DOHH2 (cell line): Measurements from ENCODE around the gene C1QTNF1.

ENCODE experiments used
- H3F3A ChIP-seq: fragments of 200-600 bp; sonication (generic), shearing (Covaris generic); 2 replicates; pipeline ENCODE4 v1.6.0; 2016; ENCODE audit warnings: antibody characterized with exemption, mild to moderate bottlenecking; ENCODE audit not compliant: control insufficient read depth, insufficient read depth
- H3K27ac ChIP-seq: fragments of 200-600 bp; sonication (generic); 2 replicates; pipeline ENCODE4 v1.5.1; 2014; ENCODE audit warnings: low read depth, mild to moderate bottlenecking, low read length, moderate library complexity
- H3K27me3 ChIP-seq: fragments of 200-600 bp; sonication (generic); 2 replicates; pipeline ENCODE4 v1.6.1; 2014; ENCODE audit warnings: mild to moderate bottlenecking, low read length, mixed read lengths; ENCODE audit not compliant: control insufficient read depth
- H3K36me3 ChIP-seq: fragments of 200-600 bp; sonication (generic); 2 replicates; pipeline ENCODE4 v1.6.1; 2014; ENCODE audit warnings: mild to moderate bottlenecking, low read length, moderate library complexity, mixed read lengths; ENCODE audit not compliant: control insufficient read depth
- H3K4me1 ChIP-seq: fragments of 200-600 bp; sonication (generic); 2 replicates; pipeline ENCODE4 v1.6.1; 2014; ENCODE audit warnings: mild to moderate bottlenecking, low read length, mixed read lengths; ENCODE audit not compliant: control insufficient read depth
- H3K4me2 ChIP-seq: fragments of 200-600 bp; sonication (generic); 2 replicates; pipeline ENCODE4 v1.6.0; 2014; ENCODE audit warnings: mild to moderate bottlenecking, low read length, moderate library complexity
- H3K4me3 ChIP-seq: fragments of 200-600 bp; sonication (generic); 2 replicates; pipeline ENCODE4 v1.5.1; 2014; ENCODE audit warnings: mild to moderate bottlenecking, low read length, mixed read lengths
- H3K79me2 ChIP-seq: fragments of 200-600 bp; sonication (generic); 2 replicates; pipeline ENCODE4 v1.6.1; 2014; ENCODE audit warnings: mild to moderate bottlenecking, low read length, mixed read lengths; ENCODE audit not compliant: control insufficient read depth
- H3K9me2 ChIP-seq: fragments of 200-600 bp; sonication (generic); replicated peaks from 2 replicates; pipeline ENCODE4 v1.6.1; 2014; ENCODE audit warnings: mild to moderate bottlenecking, low read length, mixed read lengths; ENCODE audit not compliant: control insufficient read depth
- H3K9me3 ChIP-seq: fragments of 200-600 bp; sonication (generic); 2 replicates; pipeline ENCODE4 v1.6.1; 2014; ENCODE audit warnings: antibody characterized with exemption, low read length, mixed read lengths; ENCODE audit not compliant: control insufficient read depth, insufficient read depth
- H4K20me1 ChIP-seq: fragments of 200-600 bp; sonication (generic); 2 replicates; pipeline ENCODE4 v1.6.0; 2014; ENCODE audit warnings: low read depth, mild to moderate bottlenecking, antibody characterized with exemption, low read length, moderate library complexity; ENCODE audit not compliant: control insufficient read depth, insufficient read depth
- CTCF ChIP-seq: fragments of 200-600 bp; sonication (generic); IDR thresholded peaks from one replicate; pipeline ENCODE4 v1.5.1; 2014; ENCODE audit warnings: antibody characterized with exemption, mild to moderate bottlenecking, low read depth, low read length; ENCODE audit not compliant: poor library complexity, severe bottlenecking
- EZH2phosphoT487 ChIP-seq: fragments of 200-600 bp; sonication (generic); IDR thresholded peaks from 2 replicates; pipeline ENCODE4 v1.6.1; 2017; ENCODE audit warnings: borderline replicate concordance, mild to moderate bottlenecking, antibody characterized with exemption, low read length, moderate library complexity, mixed read lengths

The C1QTNF1 gene

GRCh38 chr17:79034931-79035485, 11.0 kb downstream of the C1QTNF1 start:
- Histone ChIP-seq H3K9me3 (no peaks in the 10 kb centered on the region), H3F3A (no peaks in the 10 kb centered on the region), H3K27ac (no peak overlapping the region), H3K4me3 (no peak overlapping the region), H3K27me3 (no peaks in the 10 kb centered on the region), H3K4me2 (no peak overlapping the region), H3K36me3 (no peaks in the 10 kb centered on the region), H4K20me1 (no peaks in the 10 kb centered on the region), H3K4me1 (no peaks in the 10 kb centered on the region), H3K9me2 (no peaks in the 10 kb centered on the region), H3K79me2 (no peaks in the 10 kb centered on the region)
- no peak for TF ChIP-seq CTCF
- TF ChIP-seq EZH2phosphoT487, result no peak

- H3K9me2 ChIP-seq, result no peaks in the 10 kb centered on the region
- H3K4me2 ChIP-seq, result no peak overlapping the region
- H4K20me1 ChIP-seq, result no peaks in the 10 kb centered on the region
- H3K4me3 ChIP-seq, result no peak overlapping the region
- no peaks in the 10 kb centered on the region for H3K27me3 ChIP-seq
- no peaks in the 10 kb centered on the region for H3K4me1 ChIP-seq
- H3F3A ChIP-seq, result no peaks in the 10 kb centered on the region
- TF ChIP-seq EZH2phosphoT487 (no peak), CTCF (no peak)
- no peaks in the 10 kb centered on the region for H3K36me3 ChIP-seq
- no peak overlapping the region for H3K27ac ChIP-seq
- no peaks in the 10 kb centered on the region for H3K9me3 ChIP-seq
- no peaks in the 10 kb centered on the region for H3K79me2 ChIP-seq
Measured at GRCh38 chr17:79035686-79036085, 11.7 kb downstream of the C1QTNF1 start.

- H3K4me1 ChIP-seq, result no peaks in the 10 kb centered on the region
- no peaks in the 10 kb centered on the region for H3K36me3 ChIP-seq
- TF ChIP-seq EZH2phosphoT487 (no peak), CTCF (no peak)
- H3K4me3 ChIP-seq, result no peak overlapping the region
- no peaks in the 10 kb centered on the region for H4K20me1 ChIP-seq
- H3F3A ChIP-seq, result no peaks in the 10 kb centered on the region
- H3K27me3 ChIP-seq, result no peaks in the 10 kb centered on the region
- H3K27ac ChIP-seq, result no peak overlapping the region
- H3K79me2 ChIP-seq, result no peaks in the 10 kb centered on the region
- H3K9me3 ChIP-seq, result no peaks in the 10 kb centered on the region
- H3K9me2 ChIP-seq, result no peaks in the 10 kb centered on the region
- H3K4me2 ChIP-seq, result no peak overlapping the region
Measured at GRCh38 chr17:79036181-79036580, 12.2 kb downstream of the C1QTNF1 start.

- no peak overlapping the region for H3K4me3 ChIP-seq
- no peaks in the 10 kb centered on the region for H3K27me3 ChIP-seq
- no peaks in the 10 kb centered on the region for H3F3A ChIP-seq
- no peaks in the 10 kb centered on the region for H3K36me3 ChIP-seq
- H3K4me2 ChIP-seq, result no peak overlapping the region
- H3K79me2 ChIP-seq, result no peaks in the 10 kb centered on the region
- no peak for TF ChIP-seq CTCF
- TF ChIP-seq EZH2phosphoT487, result no peak
- H3K9me3 ChIP-seq, result no peaks in the 10 kb centered on the region
- H3K4me1 ChIP-seq, result no peaks in the 10 kb centered on the region
- H3K9me2 ChIP-seq, result no peaks in the 10 kb centered on the region
- no peak overlapping the region for H3K27ac ChIP-seq
- no peaks in the 10 kb centered on the region for H4K20me1 ChIP-seq
Measured at GRCh38 chr17:79036596-79036995, 12.6 kb downstream of the C1QTNF1 start.
